Endometrium (tissue), 2 donors: ENCODE measurements around the gene YAP1.
A peak's percentile ranks its signal among the peaks of the same experiment; 100 is the strongest.
"Not testable (repeated sequence)": the region's sequence is repeated elsewhere in the genome, so short reads cannot be mapped to it uniquely, and the experiment has no call there.

Experiments used
- FAIRE-seq: peaks from 2 replicates; lab custom pipeline; 2012; peaks lifted over from hg19 to GRCh38; lab: Jason Lieb, UNC
- donor health status: control.
- donor health status: control.

The YAP1 gene

GRCh38 chr11:102241026-102241425 is 130.8 kb downstream of the YAP1 start:
- FAIRE-seq, result no peak

- no peak for FAIRE-seq
Measured at GRCh38 chr11:102243399-102243884, 133.2 kb downstream of the YAP1 start.

DNA sequence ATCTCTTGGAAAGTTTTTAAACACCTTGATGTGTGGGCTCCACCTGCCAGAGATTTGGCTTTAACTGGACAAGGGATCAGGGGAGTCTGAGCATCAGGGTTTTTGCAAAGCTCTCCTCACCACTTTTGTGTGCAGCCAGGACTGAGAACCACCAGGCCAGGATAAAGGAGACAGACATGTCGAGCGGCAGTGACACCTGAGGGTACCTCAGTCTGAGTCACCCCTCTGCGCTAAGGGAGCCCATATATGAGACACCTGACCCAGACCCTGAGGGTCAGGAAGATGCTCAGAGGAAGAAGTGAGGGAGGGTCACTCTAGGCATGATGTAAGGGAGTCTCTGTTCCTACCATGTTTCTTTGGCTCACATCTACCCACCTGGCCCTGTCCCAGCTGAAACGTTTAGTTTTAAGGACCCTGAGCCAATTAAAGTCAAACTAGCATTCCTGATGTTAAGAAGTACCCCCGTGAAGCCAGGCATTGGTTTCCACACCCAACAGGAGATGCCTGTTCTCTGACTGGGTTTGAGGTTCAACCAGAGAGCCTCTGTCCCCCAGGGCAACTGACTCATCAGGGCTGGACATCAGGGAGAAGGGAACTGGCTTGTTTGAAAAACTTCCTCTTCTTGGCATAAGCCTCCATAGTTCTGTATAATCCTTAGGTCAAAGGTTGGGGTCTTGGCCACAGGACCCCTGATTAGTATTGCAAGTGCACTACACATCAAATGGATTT is 134.6 kb downstream of the YAP1 start:
- no peak for FAIRE-seq

DNA sequence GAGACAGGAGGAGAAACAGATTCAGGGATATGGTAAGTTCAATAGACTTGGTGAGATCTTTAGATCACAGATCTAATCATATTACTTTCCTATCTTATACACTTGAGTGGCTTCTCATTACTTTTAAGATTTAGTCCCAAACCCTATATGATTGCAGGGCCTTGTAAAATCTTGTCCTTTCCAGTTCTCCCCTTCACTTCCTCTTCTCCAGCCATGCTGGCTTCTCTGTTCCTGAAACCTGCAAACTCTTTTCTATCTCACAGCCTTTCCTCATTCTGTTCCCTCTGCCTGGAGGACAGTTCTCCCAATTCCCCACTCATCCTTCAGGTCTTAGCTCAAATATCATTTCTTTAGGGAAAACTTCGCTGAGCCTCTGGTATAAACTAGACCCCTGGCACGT is 141.2 kb downstream of the YAP1 start:
- FAIRE-seq, result no peak

GRCh38 chr11:102252339-102252891 is 142.2 kb downstream of the YAP1 start:
- no peak for FAIRE-seq

DNA sequence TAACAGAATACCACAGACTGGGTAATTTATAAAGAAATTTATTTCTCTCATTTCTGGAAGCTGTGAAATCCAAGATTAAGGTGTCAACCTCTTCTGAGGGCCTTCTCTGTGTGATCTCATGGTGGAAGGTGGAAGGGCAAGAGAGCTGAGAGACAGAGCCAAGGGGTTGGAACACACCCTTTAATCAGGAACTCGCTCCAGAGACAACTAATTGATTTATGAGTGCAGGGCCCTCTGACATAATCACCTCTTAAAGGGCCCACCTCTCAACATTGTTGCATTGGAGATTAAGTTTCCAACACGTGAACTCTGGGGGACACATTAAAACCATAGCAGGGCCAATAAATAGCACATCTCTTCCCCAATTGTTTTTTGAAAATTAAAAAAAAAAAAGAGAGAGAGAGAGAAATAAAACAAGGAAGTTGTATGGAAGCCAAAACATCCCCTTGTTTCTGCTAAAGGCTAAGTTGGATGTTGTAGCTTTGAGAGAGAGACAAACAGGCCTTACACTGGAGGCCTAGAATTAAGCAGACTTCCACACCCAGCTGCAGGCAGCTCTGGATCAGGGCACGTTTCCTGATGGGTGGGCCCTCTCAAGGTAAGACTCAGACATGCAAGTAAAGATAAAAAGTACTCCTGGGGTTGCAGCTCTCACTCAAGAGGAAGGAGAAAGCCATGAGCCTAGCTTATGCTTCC is 142.9 kb downstream of the YAP1 start:
- no peak for FAIRE-seq

DNA sequence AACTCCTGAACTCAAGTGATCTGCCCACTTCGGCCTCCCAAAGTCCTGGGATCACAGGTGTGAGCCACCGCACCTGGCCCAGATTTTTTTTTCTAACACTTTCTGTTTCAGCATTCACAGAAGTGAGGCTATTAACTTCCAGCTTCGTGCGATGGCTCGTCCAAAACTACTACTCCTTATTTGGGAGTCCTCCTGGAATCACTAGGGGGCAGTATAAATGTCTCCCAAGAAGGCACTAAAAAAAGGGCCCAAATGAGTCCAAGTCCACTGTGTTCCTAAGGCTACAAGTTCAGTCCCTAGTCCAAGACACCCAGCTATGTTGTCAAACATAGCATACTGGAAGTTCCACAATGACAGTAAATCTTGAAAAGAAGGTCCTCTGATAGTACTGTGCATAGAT is 143.8 kb downstream of the YAP1 start:
- FAIRE-seq, result no peak

GRCh38 chr11:102256251-102256650 is 146.0 kb downstream of the YAP1 start:
- no peak for FAIRE-seq

- no peak for FAIRE-seq
Measured at GRCh38 chr11:102260241-102260640, 150.0 kb downstream of the YAP1 start.

GRCh38 chr11:102263379-102264003 is 153.2 kb downstream of the YAP1 start:
- FAIRE-seq, result no peak

DNA sequence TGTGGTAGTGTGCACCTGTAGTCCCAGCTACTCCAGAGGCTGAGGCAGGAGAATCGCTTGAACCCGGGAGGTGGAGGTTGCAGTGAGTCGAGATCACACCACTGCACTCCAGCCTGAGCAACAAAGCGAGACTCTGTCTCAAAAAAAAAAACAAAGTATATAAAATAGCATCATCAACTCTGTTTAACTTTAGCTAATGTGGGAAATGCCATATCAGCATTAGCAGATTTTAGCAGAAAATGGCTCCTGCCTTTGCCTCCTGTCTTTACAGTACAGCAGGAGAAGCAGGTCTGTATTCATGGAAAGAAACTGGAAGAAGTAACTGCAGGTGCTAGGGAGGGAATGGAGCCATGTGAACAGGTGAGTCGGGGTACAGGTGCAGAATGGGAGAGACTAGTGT is 154.5 kb downstream of the YAP1 start:
- FAIRE-seq, result not testable (repeated sequence)

- FAIRE-seq, result no peak
Measured at GRCh38 chr11:102266099-102266498, 155.9 kb downstream of the YAP1 start.

GRCh38 chr11:102267609-102268008 is 157.4 kb downstream of the YAP1 start:
- FAIRE-seq, result no peak

DNA sequence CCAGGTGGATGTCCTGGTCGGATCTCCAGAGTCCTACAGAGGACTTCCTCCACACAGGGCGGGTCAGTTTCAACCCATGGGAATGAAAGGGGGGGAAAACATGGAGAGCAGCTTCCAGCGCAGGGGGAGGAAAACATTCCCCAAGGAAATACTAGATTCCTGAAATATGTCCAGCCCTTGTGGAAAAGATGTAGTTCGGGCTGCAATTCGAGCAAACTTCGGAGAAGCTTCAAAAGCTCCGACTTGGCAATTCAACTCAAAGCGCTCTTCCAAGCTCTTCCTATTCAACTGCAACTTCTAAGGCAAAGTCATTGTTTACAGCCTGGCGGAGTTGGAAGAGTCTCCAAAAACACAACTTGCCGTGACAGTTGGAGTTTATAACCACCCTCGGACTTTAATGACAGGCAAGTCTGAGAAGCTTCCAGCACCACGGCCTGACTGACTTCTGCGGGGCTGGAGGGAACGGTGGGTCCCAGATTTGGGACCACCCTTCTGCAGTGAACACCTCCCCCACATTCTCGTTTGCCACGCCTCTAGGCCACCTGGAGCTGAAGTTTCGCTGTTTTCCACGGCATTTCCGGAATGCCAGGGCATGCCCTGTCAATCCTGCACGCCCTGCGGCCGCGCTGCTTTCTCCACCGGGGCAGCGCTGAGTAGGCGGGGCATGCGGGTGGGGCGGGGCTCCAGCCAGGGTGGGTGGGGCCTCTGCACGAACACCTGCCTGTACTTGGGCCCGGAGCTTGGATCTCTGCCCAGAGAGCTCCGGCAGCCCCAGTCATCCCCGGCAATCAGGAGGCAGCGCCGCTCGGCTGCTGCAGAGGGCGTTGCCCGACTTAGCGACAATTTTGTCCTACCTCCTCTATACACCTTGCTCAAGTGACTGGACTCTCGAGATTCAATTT is 158.1 kb downstream of the YAP1 start:
- FAIRE-seq, result no peak

DNA sequence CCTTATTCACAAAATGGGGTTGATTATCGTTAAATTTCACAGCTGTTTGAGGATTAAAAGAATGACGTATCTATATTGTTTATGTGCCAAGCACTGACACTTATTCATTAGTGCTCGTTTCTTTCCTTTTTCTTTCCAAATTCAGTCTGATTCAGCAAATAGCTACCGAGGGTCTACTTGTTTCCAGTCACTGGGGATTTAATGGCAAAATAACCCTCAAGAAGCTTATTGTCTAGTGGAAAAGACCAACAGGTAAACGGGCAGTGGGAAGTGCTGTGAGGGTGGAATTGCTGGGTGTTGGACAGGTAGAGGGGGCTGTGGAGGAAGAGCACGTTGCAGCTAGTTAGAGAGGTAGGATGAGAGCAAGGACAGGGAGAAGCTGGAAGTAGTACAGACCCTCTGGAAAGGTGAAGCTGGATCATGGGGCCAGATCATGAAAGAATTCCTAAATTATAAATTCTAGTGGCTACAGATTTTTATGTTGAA is 158.8 kb downstream of the YAP1 start:
- no peak for FAIRE-seq

DNA sequence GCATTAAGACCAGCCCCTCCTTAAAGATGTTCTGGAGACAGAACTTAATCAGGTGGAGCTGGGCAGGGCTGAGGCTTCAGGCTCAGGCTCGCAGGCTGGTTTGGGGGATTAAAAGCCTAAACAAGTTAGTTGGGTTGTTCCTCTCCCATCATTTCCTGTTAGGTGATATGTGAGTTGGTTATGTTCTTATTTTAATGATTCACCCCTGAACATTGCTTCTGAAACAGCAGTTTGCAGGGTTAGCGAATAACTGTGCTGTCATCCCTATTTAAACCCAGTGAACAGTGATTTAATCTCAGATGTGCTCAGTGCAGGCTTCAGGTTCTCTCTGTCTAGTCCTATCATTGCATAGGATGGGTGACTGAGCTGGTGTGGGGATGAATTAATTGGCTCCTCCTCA is 159.7 kb downstream of the YAP1 start:
- no peak for FAIRE-seq

DNA sequence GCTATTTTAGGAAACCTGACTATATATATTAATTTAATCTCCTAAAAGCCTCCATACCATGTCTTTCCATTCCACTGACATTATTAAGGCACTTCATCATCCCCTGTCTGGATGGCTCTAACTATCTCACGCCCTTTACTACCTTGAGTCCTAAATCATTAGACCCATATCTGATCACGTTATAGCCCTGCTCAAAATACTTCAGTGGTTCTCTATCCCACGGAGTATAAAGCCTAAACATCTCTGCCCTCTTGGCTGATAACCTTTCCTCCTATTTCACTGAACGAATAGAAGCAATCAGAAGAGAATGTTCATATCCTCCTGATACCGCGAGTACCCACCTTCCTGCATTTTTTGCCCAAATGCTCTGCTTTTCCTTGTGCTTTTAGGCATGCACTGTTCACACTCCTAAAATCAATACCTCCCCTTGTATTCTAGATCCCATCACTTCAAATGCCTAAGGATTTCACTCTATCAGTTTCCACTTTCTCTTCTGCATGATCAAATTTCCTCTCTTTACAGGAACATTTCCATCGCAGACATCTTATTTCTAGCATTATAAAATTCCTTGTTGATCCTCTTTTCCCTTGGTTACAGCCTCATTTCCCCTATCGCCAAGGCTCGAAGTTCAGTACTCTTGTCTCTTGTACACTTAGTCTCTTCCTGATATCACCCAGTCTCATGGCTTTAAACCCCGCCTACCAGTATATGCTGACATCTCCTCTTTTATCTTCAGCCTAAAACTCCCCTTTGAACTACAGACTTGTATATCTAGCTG is 162.0 kb downstream of the YAP1 start:
- FAIRE-seq, result no peak

GRCh38 chr11:102274628-102275027 is 164.4 kb downstream of the YAP1 start:
- FAIRE-seq, result no peak

- FAIRE-seq, result no peak
Measured at GRCh38 chr11:102276362-102276761, 166.1 kb downstream of the YAP1 start.

DNA sequence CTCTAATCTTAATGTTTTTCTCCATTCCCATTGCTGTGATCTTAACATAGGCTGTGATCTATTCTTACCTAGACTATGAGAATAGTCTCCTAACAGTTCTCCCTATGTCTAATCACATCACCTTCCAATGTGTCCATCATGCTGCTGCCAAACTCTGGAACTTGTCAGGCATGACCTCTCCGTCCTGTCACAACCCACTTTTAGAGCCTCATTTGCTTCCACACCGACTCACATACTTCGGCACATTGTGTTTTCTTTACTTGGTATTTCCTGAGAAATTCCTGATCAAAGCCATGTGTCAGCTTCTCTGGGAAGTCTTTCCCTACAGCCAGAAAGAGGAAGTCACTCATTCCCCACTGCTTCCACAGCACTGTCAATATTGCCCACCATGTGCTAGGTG is 166.5 kb downstream of the YAP1 start:
- no peak for FAIRE-seq

DNA sequence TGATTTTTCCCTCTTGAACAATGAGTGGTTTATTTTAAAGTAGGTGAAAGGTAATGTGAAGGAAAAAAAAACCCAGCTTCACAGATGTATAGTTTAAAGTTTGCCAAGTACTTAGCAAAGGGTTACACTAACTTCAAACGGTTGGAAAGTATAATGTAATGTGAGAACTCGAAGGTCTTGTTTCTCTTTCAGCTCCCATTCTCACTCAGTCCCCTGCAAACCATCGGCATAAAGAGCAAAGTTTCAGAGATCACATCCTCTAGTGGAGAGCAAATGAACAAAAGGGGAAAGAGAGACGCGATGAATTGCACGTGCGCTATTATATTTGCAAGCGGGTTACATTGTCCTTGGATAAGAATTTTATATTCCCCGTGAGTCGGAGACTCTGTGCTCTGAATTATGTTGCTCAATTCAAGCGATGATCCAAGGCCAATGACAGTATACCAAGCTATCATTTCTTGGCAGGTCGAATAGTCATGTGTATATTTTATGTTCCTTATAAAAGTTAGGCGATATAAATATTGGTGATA is 169.5 kb downstream of the YAP1 start:
- FAIRE-seq, result peak; percentile 21
